Ureter (tissue), 1 donor: ENCODE data around the gene DCP1B. TPM values are rescaled to one million over a fixed set of nuclear protein-coding genes. Genes with fewer than 3 reads are reported as not detected.

Source experiments
- DNase-seq: peaks from one replicate; pipeline ENCODE4 v3.0.0-alpha.2; 2020; ENCODE audit warnings: low spot score
- total RNA-seq: library from RNA; stranded (reverse); gene quantifications from one replicate; pipeline ENCODE4 v1.2.4, GENCODE V29; 2023
- donor health status: DM: yes; HTN: yes; CAD: no.

DCP1B gene
- total RNA-seq, 1 donor from 2014 or later, result 24.3 TPM

DNA sequence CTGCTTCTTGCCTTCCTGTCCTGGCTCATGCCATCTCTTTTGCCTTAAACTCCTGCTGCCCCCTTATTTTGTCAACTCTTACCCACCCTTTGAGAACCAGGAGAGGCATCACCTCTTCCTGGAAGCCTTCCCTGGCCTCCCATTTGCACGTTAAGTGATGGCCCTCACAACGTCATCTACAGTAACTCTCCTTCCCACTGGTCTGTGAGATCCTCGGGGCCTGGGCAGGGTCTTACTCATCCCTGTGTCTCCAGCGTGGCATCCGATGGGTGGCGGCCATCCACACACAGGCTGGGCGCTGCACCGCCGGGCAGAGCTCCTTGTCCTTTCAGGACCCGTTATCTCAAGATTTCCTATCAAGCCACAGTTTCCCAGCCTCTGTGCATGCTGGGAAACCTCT, 69.0 kb downstream of the DCP1B start:
- no peak for DNase-seq

- peak; percentile 14 for DNase-seq
These were observed 69.4 kb downstream of the DCP1B start for GRCh38 chr12:1934831-1935230.

DNA sequence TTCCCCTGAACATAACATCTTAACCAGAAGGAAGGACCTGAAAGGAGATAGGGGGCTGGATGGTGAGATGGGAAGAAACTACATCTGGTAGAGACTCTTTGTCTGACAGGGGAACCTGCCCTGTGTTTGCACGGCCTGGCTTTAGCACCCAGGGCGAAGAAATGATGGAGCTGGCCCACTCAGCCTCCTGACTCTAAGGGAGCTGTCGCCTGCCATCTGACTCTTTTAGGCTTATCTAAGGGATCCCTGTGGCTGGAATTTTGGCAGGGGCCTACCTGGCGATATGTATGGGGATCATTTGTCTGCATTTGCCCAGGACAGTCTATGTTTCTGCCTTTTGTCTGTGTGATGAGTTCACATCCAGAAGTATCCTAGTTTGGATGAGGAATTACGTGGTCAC, 70.2 kb downstream of the DCP1B start:
- DNase-seq, result peak; percentile 15

GRCh38 chr12:1933342-1934051, 70.8 kb downstream of the DCP1B start:
- DNase-seq, result peak; percentile 31

- DNase-seq, result peak; percentile 46
These were observed 71.9 kb downstream of the DCP1B start for GRCh38 chr12:1932264-1932777.

DNA sequence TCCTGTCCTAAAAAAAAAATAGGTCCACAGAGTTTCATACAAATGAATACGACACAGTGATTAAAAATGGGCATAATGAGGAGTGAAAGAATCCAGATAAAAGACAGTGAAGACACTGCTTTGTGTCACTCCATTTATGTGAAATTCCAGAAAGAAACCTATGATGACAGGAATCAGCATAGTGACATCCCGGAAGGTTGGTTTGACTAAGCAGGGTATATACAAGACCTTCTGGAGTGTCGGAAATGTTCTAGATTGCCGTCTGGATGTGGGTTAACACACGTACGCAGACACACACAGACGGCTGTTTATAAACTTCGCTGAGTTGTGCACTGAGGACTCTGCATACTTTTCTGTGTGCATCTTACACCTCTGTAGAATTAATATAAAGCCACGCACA, 72.6 kb downstream of the DCP1B start:
- peak; percentile 0 for DNase-seq

- DNase-seq, result peak; percentile 38
These were observed 73.3 kb downstream of the DCP1B start for GRCh38 chr12:1930803-1931597.

GRCh38 chr12:1929985-1930802, 74.1 kb downstream of the DCP1B start:
- DNase-seq, result peak; percentile 32

GRCh38 chr12:1929241-1929984, 74.8 kb downstream of the DCP1B start:
- peak; percentile 24 for DNase-seq

DNA sequence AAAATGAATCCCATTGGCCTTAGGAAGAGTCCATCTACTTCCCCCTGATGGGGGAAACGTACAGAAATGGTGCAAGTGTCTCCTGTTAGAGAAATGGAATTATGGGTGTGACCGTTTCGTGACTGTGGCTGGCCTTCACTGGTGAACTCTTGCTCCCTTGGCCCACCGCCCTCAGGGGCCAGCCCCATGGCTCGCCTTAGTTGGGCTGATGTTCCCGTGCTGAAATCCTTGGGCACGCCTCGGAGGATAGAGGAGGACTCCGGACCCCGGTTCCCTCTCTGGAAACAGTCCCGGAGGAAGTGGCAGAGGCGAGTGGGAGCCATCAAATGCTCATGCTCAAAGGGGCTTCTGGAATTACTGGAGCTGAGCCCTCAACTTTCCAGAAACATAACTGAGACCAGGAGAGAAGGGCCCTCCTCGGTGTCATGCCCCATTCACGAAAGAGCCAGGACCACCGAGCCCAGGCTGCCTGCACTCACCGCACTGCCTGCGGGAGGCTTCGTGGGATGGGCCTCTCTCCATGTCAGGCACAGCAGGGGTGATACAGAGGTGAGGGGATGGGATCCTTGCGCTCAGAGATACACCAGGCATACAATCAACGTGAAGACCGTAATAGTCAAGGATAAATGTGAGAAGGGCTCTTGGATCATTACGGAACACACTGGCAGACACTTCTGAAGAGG, 75.7 kb downstream of the DCP1B start:
- peak; percentile 29 for DNase-seq

DNA sequence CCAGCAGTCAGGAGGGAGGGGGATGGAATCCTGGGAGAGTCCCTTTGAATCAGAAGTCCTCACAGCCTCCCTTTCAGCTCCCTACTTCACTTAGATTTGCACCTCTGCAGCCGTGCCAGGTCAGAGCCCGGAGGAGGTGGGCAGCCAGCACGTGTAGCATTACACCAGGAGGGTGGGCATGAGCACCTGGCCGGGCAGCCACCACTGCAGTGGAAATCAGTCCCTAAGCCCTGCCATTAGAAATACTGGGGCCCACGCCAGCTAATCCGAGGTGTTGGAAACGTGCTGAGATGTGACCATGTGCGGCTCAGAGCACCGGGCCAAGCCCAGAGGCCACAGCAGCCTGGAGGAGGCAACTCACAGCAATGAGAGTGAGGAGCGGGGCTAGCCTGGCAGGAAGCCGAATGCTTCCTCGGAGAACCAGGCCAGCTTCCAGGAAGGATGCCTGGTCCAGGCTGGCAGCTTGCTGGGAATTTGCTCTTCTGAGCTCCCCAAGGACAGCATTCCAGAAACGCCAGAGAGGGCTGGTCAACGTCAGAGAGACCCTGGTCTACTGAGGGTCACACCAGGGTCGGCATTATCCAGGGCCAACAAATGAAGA, 76.4 kb downstream of the DCP1B start:
- peak; percentile 41 for DNase-seq

DNA sequence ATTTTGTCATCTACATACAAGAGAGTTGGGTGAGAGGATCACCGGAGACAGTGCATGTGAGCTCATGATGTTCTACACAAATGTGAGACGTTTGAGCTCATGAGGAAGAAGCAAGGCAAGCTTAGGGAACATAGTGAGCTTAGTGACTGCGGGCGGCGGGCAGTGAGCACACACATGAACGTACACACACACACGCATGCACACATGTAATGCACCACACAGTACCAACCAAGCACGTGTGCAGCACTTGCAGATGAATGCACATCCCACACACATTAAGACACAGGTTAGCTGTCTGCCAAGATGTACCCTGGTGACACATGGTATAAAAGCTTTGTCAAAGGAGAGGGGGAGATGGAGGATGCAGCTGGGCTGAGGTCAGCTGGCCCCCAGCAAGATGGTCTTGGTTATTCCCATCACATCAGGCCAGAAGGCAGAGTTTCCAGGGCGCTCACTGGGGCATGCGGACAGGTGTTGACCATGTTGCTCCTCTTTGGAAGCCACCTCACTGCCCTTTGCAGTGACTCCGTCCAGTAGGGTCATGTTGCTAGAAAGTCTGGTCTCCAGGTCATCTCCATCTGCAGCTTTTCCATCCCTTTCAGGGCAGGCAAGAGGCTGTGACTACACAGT, 77.1 kb downstream of the DCP1B start:
- no peak for DNase-seq

DNA sequence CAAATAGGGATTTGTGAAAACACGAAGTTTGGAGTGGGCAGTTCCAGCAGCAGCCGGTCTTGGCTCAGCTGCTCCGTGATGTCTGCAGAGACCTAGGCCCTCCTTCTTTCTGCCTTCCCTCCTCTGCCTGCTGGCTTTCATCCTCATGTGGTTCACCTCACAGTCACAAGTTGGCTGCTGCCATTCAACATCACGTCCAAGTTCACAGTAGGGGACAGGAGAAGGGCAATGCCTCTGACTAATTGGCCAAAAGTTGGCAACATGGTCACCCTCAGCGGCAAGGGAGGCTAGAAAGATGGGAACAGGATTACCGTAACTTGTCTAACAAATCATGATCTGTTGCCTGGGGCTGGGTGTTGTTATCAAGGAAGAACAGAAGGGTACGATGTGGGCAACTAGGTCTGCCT, 78.0 kb downstream of the DCP1B start:
- no peak for DNase-seq

- DNase-seq, result no peak
These were observed 78.6 kb downstream of the DCP1B start for GRCh38 chr12:1925684-1926006.

GRCh38 chr12:1924996-1925683, 79.1 kb downstream of the DCP1B start:
- DNase-seq, result no peak

- no peak for DNase-seq
These were observed 81.3 kb downstream of the DCP1B start for GRCh38 chr12:1922985-1923384.

DNA sequence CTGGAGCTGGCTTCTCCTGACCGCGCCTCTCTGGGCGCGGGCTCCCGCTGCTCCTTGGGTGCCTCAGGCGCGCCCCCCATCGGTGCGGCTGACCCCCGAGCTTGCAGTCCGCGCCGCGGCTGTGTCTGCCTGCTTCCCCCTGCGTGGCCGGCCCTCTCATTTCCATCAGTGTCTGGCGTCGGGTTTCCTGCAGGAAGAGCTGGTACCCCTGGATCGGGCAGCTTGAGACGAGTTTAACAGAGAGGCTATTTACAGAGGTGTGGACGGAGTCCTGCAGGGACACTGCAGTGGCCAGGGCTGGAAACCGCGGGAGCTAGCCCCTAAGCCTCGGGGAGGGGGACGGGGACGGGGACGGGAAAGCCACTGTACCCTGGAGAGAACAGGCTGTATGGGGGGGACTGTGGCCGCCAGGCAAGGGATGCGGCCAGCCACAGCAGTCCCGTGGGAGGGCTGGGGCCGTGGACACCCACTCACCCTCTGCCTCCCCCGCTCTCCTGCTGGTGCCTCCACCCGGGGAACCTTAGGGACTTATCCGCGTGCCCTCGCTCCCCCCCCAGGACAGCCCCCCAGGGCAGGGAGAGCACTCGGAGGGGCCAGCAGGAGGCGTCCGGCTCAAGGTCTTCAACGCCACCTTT, 82.1 kb downstream of the DCP1B start:
- DNase-seq, result no peak

DNA sequence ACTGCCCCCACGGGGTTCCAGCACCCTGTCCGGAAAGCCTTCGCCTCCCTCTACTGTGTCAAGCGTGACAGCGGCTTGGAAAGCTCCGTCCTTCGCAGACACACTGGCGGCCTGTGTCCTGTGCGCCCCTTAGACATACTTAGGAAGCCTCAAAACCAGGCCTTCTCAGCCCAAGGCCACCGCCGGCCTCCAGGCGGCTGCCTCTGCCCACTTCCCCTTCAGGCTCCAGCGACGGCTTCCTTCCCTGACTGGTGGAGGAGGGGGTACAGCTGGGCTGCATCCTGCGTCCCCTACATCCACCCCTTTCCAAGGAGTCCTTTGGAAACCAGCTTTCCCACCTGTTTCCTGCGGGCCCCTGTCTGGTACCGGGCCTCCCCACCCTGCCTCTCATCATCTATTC, 83.3 kb downstream of the DCP1B start:
- no peak for DNase-seq

GRCh38 chr12:1920436-1920835, 83.8 kb downstream of the DCP1B start:
- no peak for DNase-seq
